DOHH2 (cell line): ENCODE measurements around the gene EMP1.

ENCODE experiments used
- H3F3A ChIP-seq: fragments of 200-600 bp; sonication (generic), shearing (Covaris generic); 2 replicates; pipeline ENCODE4 v1.6.0; 2016; ENCODE audit warnings: antibody characterized with exemption, mild to moderate bottlenecking; ENCODE audit not compliant: control insufficient read depth, insufficient read depth
- H3K27ac ChIP-seq: fragments of 200-600 bp; sonication (generic); 2 replicates; pipeline ENCODE4 v1.5.1; 2014; ENCODE audit warnings: low read depth, mild to moderate bottlenecking, low read length, moderate library complexity
- H3K27me3 ChIP-seq: fragments of 200-600 bp; sonication (generic); 2 replicates; pipeline ENCODE4 v1.6.1; 2014; ENCODE audit warnings: mild to moderate bottlenecking, low read length, mixed read lengths; ENCODE audit not compliant: control insufficient read depth
- H3K36me3 ChIP-seq: fragments of 200-600 bp; sonication (generic); 2 replicates; pipeline ENCODE4 v1.6.1; 2014; ENCODE audit warnings: mild to moderate bottlenecking, low read length, moderate library complexity, mixed read lengths; ENCODE audit not compliant: control insufficient read depth
- H3K4me1 ChIP-seq: fragments of 200-600 bp; sonication (generic); 2 replicates; pipeline ENCODE4 v1.6.1; 2014; ENCODE audit warnings: mild to moderate bottlenecking, low read length, mixed read lengths; ENCODE audit not compliant: control insufficient read depth
- H3K4me2 ChIP-seq: fragments of 200-600 bp; sonication (generic); 2 replicates; pipeline ENCODE4 v1.6.0; 2014; ENCODE audit warnings: mild to moderate bottlenecking, low read length, moderate library complexity
- H3K4me3 ChIP-seq: fragments of 200-600 bp; sonication (generic); 2 replicates; pipeline ENCODE4 v1.5.1; 2014; ENCODE audit warnings: mild to moderate bottlenecking, low read length, mixed read lengths
- H3K79me2 ChIP-seq: fragments of 200-600 bp; sonication (generic); 2 replicates; pipeline ENCODE4 v1.6.1; 2014; ENCODE audit warnings: mild to moderate bottlenecking, low read length, mixed read lengths; ENCODE audit not compliant: control insufficient read depth
- H3K9me2 ChIP-seq: fragments of 200-600 bp; sonication (generic); replicated peaks from 2 replicates; pipeline ENCODE4 v1.6.1; 2014; ENCODE audit warnings: mild to moderate bottlenecking, low read length, mixed read lengths; ENCODE audit not compliant: control insufficient read depth
- H3K9me3 ChIP-seq: fragments of 200-600 bp; sonication (generic); 2 replicates; pipeline ENCODE4 v1.6.1; 2014; ENCODE audit warnings: antibody characterized with exemption, low read length, mixed read lengths; ENCODE audit not compliant: control insufficient read depth, insufficient read depth
- H4K20me1 ChIP-seq: fragments of 200-600 bp; sonication (generic); 2 replicates; pipeline ENCODE4 v1.6.0; 2014; ENCODE audit warnings: low read depth, mild to moderate bottlenecking, antibody characterized with exemption, low read length, moderate library complexity; ENCODE audit not compliant: control insufficient read depth, insufficient read depth
- EZH2phosphoT487 ChIP-seq: fragments of 200-600 bp; sonication (generic); IDR thresholded peaks from 2 replicates; pipeline ENCODE4 v1.6.1; 2017; ENCODE audit warnings: borderline replicate concordance, mild to moderate bottlenecking, antibody characterized with exemption, low read length, moderate library complexity, mixed read lengths
- TF ChIP-seq, protein P1 (sequence below): fragments of 200-600 bp; sonication (generic); IDR thresholded peaks from one replicate; pipeline ENCODE4 v1.5.1; 2014; ENCODE audit warnings: antibody characterized with exemption, mild to moderate bottlenecking, low read depth, low read length; ENCODE audit not compliant: poor library complexity, severe bottlenecking

The EMP1 gene

DNA sequence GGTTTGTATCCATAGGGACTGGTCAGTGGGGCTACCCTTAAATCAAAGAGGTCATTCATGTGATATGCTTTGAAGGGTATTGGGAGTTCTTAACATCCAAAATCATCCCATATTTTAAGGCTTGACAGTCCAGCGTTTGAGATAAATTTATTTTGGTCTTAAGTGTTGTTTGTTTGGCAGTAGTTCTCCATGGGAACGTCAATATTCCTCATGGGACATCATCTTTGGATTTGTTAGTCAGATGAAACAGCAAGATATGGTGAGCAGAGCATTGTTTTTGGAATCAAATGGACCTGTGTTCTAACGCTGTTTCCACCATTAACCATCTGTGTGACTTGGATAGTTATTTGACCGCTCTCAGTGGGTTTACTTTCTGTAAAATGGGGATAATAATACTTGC, 47.1 kb upstream of the EMP1 start:
- H3K27me3 ChIP-seq = peaks cover 2% of the 10 kb centered on the region
- H3K4me3 ChIP-seq = no peak overlapping the region
- no peaks in the 10 kb centered on the region for H3F3A ChIP-seq
- TF ChIP-seq, protein P1, sequence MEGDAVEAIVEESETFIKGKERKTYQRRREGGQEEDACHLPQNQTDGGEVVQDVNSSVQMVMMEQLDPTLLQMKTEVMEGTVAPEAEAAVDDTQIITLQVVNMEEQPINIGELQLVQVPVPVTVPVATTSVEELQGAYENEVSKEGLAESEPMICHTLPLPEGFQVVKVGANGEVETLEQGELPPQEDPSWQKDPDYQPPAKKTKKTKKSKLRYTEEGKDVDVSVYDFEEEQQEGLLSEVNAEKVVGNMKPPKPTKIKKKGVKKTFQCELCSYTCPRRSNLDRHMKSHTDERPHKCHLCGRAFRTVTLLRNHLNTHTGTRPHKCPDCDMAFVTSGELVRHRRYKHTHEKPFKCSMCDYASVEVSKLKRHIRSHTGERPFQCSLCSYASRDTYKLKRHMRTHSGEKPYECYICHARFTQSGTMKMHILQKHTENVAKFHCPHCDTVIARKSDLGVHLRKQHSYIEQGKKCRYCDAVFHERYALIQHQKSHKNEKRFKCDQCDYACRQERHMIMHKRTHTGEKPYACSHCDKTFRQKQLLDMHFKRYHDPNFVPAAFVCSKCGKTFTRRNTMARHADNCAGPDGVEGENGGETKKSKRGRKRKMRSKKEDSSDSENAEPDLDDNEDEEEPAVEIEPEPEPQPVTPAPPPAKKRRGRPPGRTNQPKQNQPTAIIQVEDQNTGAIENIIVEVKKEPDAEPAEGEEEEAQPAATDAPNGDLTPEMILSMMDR = no peak
- TF ChIP-seq EZH2phosphoT487 = no peak
- no peaks in the 10 kb centered on the region for H3K9me2 ChIP-seq
- no peak overlapping the region for H3K27ac ChIP-seq
- H3K79me2 ChIP-seq = no peaks in the 10 kb centered on the region
- H3K4me2 ChIP-seq = no peak overlapping the region
- no peaks in the 10 kb centered on the region for H3K9me3 ChIP-seq
- H3K4me1 ChIP-seq = 0 out of 2 replicates have a peak, but pooled peaks cover 2% of the 10 kb centered on the region
- no peaks in the 10 kb centered on the region for H3K36me3 ChIP-seq
- H4K20me1 ChIP-seq = no peaks in the 10 kb centered on the region

DNA sequence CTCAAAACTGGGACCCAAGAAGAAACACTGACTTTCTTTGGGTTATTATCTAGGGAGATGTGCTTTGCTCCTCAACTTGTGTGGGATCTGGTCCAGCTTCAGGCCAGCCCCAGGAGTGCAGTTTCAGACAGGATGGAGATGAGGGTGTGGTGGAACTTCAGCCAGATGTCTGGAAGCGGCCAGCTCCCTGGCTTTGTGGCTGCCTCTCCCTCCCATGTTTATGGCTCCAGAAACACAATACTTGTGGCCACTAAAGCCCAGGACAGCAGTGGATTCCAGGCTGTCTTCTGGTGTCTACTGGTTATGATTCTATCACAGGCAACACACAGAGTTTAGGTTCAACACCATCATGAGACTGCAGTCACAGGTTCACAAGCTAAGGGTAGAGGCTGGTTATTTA, 44.2 kb upstream of the EMP1 start:
- TF ChIP-seq, protein P1 = no peak
- TF ChIP-seq EZH2phosphoT487 = no peak
- H3K9me2 ChIP-seq = no peaks in the 10 kb centered on the region
- H3K9me3 ChIP-seq = no peaks in the 10 kb centered on the region
- no peaks in the 10 kb centered on the region for H4K20me1 ChIP-seq
- no peaks in the 10 kb centered on the region for H3K4me1 ChIP-seq
- no peak overlapping the region for H3K4me2 ChIP-seq
- H3F3A ChIP-seq = no peaks in the 10 kb centered on the region
- no peak overlapping the region for H3K4me3 ChIP-seq
- H3K27ac ChIP-seq = no peak overlapping the region
- peaks cover 4% of the 10 kb centered on the region for H3K27me3 ChIP-seq
- no peaks in the 10 kb centered on the region for H3K79me2 ChIP-seq
- no peaks in the 10 kb centered on the region for H3K36me3 ChIP-seq

DNA sequence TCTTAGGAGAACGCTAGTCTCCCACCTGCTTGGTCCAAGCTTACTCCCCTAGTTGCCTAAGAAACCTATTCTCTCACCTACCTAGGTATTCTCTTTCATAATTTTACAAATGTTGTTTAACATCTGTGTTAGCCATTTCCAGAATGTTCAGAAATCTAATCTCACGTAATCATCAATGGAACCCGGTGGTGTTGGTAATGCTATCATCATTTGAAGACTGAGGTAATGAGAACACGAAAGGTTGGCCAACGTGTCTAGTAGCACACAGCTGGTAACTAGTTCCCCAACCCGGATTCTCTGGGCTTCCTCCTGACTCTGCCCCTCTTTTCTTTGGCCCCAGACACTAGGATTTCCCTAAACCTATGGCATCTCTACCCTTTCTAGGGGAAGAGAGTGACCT, 43.8 kb upstream of the EMP1 start:
- Histone ChIP-seq H3K4me1 (no peaks in the 10 kb centered on the region), H3K27ac (no peak overlapping the region), H3K27me3 (peaks cover 4% of the 10 kb centered on the region), H3K79me2 (no peaks in the 10 kb centered on the region), H3K9me3 (no peaks in the 10 kb centered on the region), H3F3A (no peaks in the 10 kb centered on the region), H3K9me2 (no peaks in the 10 kb centered on the region), H3K4me2 (no peak overlapping the region), H3K4me3 (no peak overlapping the region), H3K36me3 (no peaks in the 10 kb centered on the region), H4K20me1 (no peaks in the 10 kb centered on the region)
- TF ChIP-seq, protein P1 = no peak
- no peak for TF ChIP-seq EZH2phosphoT487

DNA sequence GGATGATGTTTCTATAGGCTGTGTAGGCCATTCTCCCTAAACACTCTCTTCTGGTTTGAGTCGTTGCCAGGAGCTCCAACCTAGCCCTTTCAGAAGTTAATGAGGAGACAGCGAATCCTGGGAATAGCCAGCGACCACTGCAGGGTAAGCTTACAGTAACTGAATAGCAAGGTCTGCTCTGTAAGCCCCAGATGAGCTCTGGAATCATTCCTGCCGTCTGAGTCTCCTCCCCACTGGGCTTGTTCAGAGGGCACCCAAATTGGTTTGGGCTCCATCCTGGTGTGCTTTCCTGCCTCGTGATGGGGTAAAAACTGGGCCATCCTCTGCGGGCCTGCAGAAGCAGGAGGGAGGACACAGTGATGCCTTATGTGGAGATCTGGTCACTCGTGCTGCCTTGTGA, 43.3 kb upstream of the EMP1 start:
- TF ChIP-seq EZH2phosphoT487 = no peak
- TF ChIP-seq, protein P1 = no peak
- no peaks in the 10 kb centered on the region for H3K79me2 ChIP-seq
- no peaks in the 10 kb centered on the region for H3K36me3 ChIP-seq
- H3K4me1 ChIP-seq = no peaks in the 10 kb centered on the region
- peaks cover 4% of the 10 kb centered on the region for H3K27me3 ChIP-seq
- H3K27ac ChIP-seq = no peak overlapping the region
- H3K4me2 ChIP-seq = no peak overlapping the region
- no peaks in the 10 kb centered on the region for H3F3A ChIP-seq
- no peak overlapping the region for H3K4me3 ChIP-seq
- no peaks in the 10 kb centered on the region for H3K9me2 ChIP-seq
- H3K9me3 ChIP-seq = no peaks in the 10 kb centered on the region
- H4K20me1 ChIP-seq = no peaks in the 10 kb centered on the region
